ENCODE results near the gene CENPF. TPM values are rescaled to one million over a fixed set of nuclear protein-coding genes. Genes with fewer than 3 reads are reported as not detected.

The CENPF gene
- total and polyA plus RNA-seq, 12 donors: 0.15 to 8.7 (median 0.59) TPM

DNA sequence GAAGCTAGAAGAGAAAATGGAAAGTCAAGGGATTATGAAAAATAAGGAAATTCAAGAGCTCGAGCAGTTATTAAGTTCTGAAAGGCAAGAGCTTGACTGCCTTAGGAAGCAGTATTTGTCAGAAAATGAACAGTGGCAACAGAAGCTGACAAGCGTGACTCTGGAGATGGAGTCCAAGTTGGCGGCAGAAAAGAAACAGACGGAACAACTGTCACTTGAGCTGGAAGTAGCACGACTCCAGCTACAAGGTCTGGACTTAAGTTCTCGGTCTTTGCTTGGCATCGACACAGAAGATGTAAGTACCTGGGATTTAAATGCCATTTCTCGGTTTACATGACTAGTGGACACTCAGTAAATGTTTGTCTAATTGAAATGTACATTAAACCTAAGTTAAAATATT, 40.0 kb downstream of the CENPF start:
- intact Hi-C loops (cut with DNase I): no loop called here
- TF ChIP-seq, protein P1, sequence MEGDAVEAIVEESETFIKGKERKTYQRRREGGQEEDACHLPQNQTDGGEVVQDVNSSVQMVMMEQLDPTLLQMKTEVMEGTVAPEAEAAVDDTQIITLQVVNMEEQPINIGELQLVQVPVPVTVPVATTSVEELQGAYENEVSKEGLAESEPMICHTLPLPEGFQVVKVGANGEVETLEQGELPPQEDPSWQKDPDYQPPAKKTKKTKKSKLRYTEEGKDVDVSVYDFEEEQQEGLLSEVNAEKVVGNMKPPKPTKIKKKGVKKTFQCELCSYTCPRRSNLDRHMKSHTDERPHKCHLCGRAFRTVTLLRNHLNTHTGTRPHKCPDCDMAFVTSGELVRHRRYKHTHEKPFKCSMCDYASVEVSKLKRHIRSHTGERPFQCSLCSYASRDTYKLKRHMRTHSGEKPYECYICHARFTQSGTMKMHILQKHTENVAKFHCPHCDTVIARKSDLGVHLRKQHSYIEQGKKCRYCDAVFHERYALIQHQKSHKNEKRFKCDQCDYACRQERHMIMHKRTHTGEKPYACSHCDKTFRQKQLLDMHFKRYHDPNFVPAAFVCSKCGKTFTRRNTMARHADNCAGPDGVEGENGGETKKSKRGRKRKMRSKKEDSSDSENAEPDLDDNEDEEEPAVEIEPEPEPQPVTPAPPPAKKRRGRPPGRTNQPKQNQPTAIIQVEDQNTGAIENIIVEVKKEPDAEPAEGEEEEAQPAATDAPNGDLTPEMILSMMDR (IDR thresholded peaks at IDR 0.05): no peak

DNA sequence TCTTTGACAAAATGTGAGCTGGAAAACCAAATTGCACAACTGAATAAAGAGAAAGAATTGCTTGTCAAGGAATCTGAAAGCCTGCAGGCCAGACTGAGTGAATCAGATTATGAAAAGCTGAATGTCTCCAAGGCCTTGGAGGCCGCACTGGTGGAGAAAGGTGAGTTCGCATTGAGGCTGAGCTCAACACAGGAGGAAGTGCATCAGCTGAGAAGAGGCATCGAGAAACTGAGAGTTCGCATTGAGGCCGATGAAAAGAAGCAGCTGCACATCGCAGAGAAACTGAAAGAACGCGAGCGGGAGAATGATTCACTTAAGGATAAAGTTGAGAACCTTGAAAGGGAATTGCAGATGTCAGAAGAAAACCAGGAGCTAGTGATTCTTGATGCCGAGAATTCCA, 42.7 kb downstream of the CENPF start:
- WGBS, 2 donors: 97% methylated on average over 10 of the region's 10 CpGs
- intact Hi-C loops (cut with DNase I): no loop called here

More for the DNA sequence above, 40.0 kb downstream of the CENPF start:
- no peaks in the 10 kb centered on the region for H3K9me3 ChIP-seq
- ATAC-seq (no peak), DNase-seq (no peak)
- H3K36me3 ChIP-seq: peaks cover 0 to 71% (median 0%) of the 10 kb centered on the region in 9 donors
- WGBS, 2 donors: 81 to 85% methylated on average over 8 of the region's 8 CpGs
- no peak overlapping the region for H3K27ac ChIP-seq
- no peaks in the 10 kb centered on the region for H3K27me3 ChIP-seq
- no peaks in the 10 kb centered on the region for H3K4me1 ChIP-seq
- H3K4me3 ChIP-seq: no peak overlapping the region

DNA sequence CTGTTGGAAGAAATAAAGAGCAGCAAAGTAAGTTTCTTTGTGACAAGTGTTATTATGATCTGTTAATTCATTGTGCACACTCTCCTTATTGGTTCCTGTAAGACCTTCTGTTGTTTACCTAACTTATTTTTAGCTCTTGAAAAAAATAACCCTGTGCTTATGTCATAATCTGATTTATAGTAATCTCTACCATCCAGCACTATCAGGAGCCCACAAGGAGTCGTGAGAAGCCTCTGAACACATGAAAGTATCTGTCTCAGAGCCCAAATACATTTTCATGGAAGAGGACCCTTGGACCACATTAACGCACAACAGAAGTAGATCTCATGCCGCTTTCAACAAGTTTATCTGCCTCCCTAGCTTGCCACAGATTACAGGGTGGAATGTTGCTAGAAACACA, 45.8 kb downstream of the CENPF start:
- Histone ChIP-seq H3K36me3 (peaks cover 0 to 61% (median 0%) of the 10 kb centered on the region in 9 donors), H3K27ac (no peak overlapping the region), H3K27me3 (no peaks in the 10 kb centered on the region), H3K9me3 (no peaks in the 10 kb centered on the region), H3K4me3 (no peak overlapping the region), H3K4me1 (no peaks in the 10 kb centered on the region)
- WGBS, 2 donors: 79 to 80% methylated on average over 3 of the region's 3 CpGs
- intact Hi-C loops (cut with DNase I): no loop called here
- ATAC-seq (no peak), DNase-seq (no peak)
- TF ChIP-seq, protein P1 (IDR thresholded peaks at IDR 0.05): no peak

More for the DNA sequence above, 42.7 kb downstream of the CENPF start:
- Histone ChIP-seq H3K4me1 (no peaks in the 10 kb centered on the region), H3K36me3 (peaks cover 0 to 64% (median 0%) of the 10 kb centered on the region in 9 donors), H3K27ac (no peak overlapping the region), H3K27me3 (no peaks in the 10 kb centered on the region), H3K9me3 (no peaks in the 10 kb centered on the region), H3K4me3 (no peak overlapping the region)
- no peak for DNase-seq
- ATAC-seq: no peak
- TF ChIP-seq, protein P1 (IDR thresholded peaks at IDR 0.05): no peak

DNA sequence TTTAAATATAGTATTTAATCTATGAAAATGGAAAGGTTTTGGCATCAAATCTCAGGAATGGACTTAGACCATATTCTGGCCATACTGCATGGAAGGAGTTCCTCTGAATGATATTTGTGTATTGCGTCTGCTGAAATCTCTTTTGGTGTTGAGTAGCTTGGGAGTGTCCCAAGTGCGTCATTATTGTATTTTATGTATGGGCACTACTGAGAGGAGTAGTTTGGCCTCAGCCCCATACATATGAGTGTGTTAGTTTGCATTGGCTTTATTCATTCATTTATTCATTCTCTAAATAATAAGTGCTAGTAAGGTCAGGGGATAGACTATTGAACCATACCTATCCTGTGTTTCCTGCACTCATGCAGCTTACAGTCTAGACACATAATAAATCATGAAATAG, 46.6 kb downstream of the CENPF start:
- TF ChIP-seq, protein P1 (IDR thresholded peaks at IDR 0.05): no peak
- H3K27me3 ChIP-seq: no peaks in the 10 kb centered on the region
- intact Hi-C loops (cut with DNase I): loop anchor here in 2 of 10 donors (5.0 kb wide), 2 partner anchors 868 to 1748 kb away; no protein-coding TSS in a partner anchor
- peaks cover 0 to 61% (median 0%) of the 10 kb centered on the region in 9 donors for H3K36me3 ChIP-seq
- WGBS, 2 donors: 96 to 99% methylated on average over 2 of the region's 2 CpGs
- no peaks in the 10 kb centered on the region for H3K9me3 ChIP-seq
- no peak for DNase-seq
- no peak overlapping the region for H3K4me3 ChIP-seq
- no peak for ATAC-seq
- no peaks in the 10 kb centered on the region for H3K4me1 ChIP-seq
- no peak overlapping the region for H3K27ac ChIP-seq
